Measurements from ENCODE around the gene DUOXA1.
"Not testable (repeated sequence)": the region's sequence is repeated elsewhere in the genome, so short reads cannot be mapped to it uniquely, and the experiment has no call there.

DUOXA1 gene

DNA sequence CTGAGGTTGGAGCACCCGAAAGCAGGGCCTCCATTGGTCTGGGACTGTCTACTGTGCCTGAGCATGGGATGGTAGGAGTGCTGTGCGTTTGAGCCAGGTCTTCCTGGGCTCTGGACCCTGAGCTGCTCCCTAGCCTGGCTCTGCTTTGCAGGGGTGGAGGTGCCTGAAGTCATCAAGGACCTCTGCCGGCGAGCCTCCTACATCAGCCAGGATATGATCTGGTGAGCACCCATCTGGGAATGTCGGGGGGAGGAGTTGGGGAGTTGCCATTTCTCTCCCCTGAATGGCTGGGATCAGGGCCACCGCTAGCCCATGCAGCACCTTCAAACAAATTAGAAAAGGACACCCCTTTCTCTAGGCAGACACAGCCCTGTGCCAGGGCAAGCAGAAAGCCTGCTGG lies 20.8 kb upstream of the DUOXA1 start:
- DNase-seq, result no peak

DNA sequence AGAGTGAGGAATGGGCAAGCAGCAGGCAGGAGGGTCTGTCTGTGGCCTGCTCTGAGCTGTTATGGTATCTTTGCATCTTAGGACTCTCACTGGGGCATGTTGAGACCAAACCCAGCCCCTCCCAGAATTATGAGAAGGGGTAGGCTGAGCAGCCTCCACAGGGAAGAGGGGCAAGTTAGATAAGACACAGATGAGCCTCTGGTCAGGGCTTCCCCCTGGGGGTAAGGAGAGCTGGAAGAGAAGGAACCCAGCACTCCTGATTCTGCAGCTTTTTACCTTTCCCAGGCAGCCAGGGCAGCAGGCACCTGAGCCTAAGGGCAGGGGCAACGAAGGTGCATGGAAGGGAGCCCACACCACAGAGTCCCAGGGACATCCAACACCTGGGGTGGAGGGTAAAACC lies 19.4 kb upstream of the DUOXA1 start:
- DNase-seq, result no peak

GRCh38 chr15:45148076-45149059 lies 18.7 kb upstream of the DUOXA1 start:
- DNase-seq, result no peak

- DNase-seq, result no peak
Measured at GRCh38 chr15:45147606-45148005, 17.9 kb upstream of the DUOXA1 start.

DNA sequence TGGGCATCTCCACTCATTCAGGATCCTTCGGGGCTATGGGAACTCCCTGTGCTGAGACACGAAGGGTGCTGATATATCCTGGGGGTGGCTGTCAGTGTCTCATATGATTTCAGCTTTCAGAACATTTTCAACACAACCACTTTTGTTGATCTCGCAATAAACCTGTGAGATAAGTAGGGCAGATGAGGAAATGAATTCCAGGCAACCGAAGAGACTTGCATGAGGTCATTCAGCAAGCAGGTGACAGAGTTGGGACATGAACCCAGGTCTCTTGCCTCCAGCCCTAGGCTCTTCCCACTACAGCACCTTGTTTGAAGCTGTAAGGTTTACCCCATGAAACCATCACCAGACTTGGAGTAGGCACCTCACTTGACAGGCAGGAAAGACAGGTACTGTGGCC lies 16.7 kb upstream of the DUOXA1 start:
- no peak for DNase-seq

DNA sequence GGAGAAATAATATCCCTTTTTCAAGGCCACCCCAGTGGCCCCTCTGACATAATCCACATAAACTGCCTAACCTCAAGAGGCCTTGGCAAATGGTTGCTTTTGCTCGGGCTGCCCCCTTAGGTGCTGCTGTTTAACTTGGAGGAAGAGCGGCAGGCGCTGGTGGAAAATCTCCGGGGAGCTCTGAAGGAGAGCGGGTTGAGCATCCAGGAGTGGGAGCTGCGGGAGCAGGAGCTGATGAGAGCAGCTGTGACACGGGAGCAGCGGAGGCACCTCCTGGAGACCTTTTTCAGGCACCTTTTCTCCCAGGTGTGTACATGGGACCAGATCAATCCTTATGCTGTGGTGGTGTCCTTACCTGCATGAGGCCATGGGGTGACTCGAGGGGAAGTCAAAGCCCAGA lies 15.1 kb upstream of the DUOXA1 start:
- DNase-seq, result no peak

- no peak for DNase-seq
Measured at GRCh38 chr15:45143946-45144345, 14.3 kb upstream of the DUOXA1 start.

DNA sequence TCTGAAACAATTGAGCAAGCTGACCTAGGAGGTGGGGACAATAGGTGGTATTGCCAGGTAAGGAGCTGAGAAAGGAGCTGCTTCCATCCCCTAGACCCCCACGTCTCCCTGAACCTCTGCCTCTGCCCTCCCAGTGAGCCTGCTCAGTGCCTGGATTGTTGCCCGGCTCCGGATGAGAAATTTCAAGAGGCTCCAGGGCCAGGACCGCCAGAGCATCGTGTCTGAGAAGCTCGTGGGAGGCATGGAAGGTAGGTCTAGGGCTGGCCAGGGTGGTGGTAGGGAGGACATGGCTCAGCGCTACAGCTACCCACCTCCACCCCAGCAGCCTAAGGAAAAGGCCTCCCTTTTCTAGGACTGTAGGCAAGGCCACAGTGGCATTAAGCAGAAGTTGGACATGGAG lies 13.4 kb upstream of the DUOXA1 start:
- no peak for DNase-seq

GRCh38 chr15:45141386-45141785 lies 11.7 kb upstream of the DUOXA1 start:
- DNase-seq, result no peak

DNA sequence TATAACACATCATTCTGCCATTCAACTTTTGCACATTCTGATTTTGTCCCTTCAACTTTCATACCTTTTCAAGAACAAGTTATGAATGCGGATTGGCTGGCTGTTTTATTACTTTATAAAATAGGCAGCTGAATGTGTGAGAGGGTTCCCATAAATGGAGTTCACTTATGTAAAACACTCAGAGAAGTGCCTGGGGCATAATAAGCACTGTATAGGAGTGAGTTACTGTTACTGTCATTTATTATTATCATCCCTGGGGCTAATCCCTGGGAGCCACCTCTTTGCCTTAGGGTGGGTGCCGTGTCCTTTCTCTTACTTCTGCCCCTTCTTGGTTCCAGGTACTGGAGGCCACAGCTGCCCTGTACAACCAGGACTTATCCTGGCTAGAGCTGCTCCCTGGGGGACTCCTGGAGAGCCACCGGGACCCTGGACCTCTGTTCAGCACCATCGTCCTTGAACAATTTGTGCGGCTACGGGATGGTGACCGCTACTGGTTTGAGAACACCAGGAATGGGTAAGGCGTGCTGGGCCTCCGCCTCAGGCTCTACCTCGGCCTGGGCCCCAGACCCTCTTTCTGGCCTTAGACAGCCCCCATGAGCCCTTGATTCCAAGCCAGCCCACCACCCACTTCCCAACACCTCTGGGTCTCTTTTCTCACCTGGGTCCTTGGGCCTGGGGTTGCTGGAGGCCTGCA lies 11.0 kb upstream of the DUOXA1 start:
- no peak for DNase-seq

- DNase-seq, result no peak
Measured at GRCh38 chr15:45139770-45140169, 10.1 kb upstream of the DUOXA1 start.

GRCh38 chr15:45138814-45139765 lies 9.4 kb upstream of the DUOXA1 start:
- no peak for DNase-seq

- DNase-seq, result no peak
Measured at GRCh38 chr15:45137703-45138102, 8.0 kb upstream of the DUOXA1 start.

DNA sequence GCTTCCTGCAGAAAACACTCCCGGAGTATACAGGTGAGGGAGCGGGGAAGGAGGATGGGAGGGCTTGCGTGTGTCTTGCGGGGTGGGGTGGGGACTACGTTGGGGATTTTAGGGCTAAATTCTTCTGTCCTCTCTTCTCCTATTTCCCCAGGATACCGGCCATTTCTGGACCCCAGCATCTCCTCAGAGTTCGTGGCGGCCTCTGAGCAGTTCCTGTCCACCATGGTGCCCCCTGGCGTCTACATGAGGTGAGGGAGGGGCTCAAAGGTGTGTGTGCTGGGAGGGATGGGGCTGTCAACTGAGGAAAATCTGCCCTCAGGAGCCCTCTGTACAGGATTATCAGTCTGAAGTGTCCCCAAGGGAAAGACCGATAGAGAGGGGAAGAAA lies 6.7 kb upstream of the DUOXA1 start:
- DNase-seq, result no peak

GRCh38 chr15:45135705-45136377 lies 6.2 kb upstream of the DUOXA1 start:
- not testable (repeated sequence) for DNase-seq

DNA sequence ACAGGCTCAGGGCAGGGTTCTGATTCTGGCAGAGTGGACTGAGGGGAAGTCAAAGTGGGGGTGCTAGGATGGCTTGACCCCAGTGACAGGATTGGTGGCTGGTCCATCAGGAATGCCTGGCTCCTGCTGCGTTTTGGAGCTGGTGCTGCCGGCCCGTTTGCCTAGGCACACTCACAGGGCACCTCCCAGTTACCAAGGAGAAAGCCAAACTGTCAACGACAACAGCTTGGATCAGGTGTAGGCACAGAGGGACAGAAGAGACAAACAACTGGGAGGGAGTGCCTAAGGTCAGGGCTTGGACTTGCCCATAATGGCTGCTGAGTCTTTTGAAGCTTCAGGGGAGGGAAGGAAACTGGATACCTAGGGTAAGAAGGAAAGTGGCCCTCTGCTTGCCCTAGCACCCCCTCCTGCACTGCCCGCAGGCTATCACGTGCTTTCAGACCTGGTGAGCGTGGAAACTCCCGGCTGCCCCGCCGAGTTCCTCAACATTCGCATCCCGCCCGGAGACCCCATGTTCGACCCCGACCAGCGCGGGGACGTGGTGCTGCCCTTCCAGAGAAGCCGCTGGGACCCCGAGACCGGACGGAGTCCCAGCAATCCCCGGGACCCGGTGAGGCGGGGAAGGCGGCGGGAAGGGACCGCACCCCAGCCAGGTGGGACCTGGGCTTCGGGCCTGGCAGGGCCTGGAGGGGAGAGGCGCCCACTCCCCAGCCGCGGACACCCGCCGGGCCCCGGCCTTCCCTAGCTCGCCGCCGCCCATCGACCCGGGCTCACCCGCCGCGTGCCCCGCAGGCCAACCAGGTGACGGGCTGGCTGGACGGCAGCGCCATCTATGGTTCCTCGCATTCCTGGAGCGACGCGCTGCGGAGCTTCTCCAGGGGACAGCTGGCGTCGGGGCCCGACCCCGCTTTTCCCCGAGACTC lies 5.3 kb upstream of the DUOXA1 start:
- DNase-seq, result no peak

GRCh38 chr15:45134046-45134445 lies 4.4 kb upstream of the DUOXA1 start:
- DNase-seq, result no peak

GRCh38 chr15:45133561-45133920 lies 3.9 kb upstream of the DUOXA1 start:
- no peak for DNase-seq

GRCh38 chr15:45132844-45133560 lies 3.3 kb upstream of the DUOXA1 start:
- no peak for DNase-seq

- DNase-seq, result no peak
Measured at GRCh38 chr15:45131510-45131909, 1.8 kb upstream of the DUOXA1 start.
